Upper lobe of left lung (tissue), 6 donors: ENCODE results near the gene ATG16L1. TPM values are rescaled to one million over a fixed set of nuclear protein-coding genes. Genes with fewer than 3 reads are reported as not detected.

Experiments
- ATAC-seq, 2 donors: fragments of 200-7000 bp; cut with Tn5 transposase; one replicate each; pipeline ENCODE4 v1.9.1; 2022; ENCODE audit warnings: mild to moderate bottlenecking in 2 of 2, moderate library complexity in 2 of 2; ENCODE audit not compliant: low FRiP score in 2 of 2
- DNase-seq, 2 donors: peaks; one replicate each; pipeline ENCODE4 v3.0.0-alpha.2; 2019 to 2020
- H3K27ac ChIP-seq, 4 donors: fragments of 200-600 bp; sonication (generic); one replicate each; pipeline ENCODE4 v1.5.1; 2016 to 2019
- H3K27me3 ChIP-seq, 4 donors: fragments of 200-600 bp; sonication (generic); one replicate each; pipeline ENCODE4 v1.5.1; 2017 to 2019
- H3K36me3 ChIP-seq, 4 donors: fragments of 200-600 bp; sonication (generic); one replicate each; pipeline ENCODE4 v1.5.1; 2016 to 2019
- H3K4me1 ChIP-seq, 4 donors: fragments of 200-600 bp; sonication (generic); one replicate each; pipeline ENCODE4 v1.5.1; 2018 to 2019
- H3K4me3 ChIP-seq, 4 donors: fragments of 200-600 bp; sonication (generic); one replicate each; pipeline ENCODE4 v1.5.1; 2017 to 2019; ENCODE audit warnings: mild to moderate bottlenecking in 2 of 4, moderate library complexity in 1 of 4
- H3K9me3 ChIP-seq, 4 donors: fragments of 200-600 bp; sonication (generic); one replicate each; pipeline ENCODE4 v1.5.1; 2018 to 2019
- CTCF ChIP-seq, 6 experiments: fragments of 450-650 bp in 4 of 6; fragments of 200-600 bp in 2 of 6; sonication (generic) in 2 of 6; IDR thresholded peaks; one replicate each; pipeline ENCODE4 v1.5.1; 2016 to 2019; ENCODE audit warnings: antibody characterized with exemption in 6 of 6
- EP300 ChIP-seq, 4 donors: sonication (generic); formaldehyde crosslinking; IDR thresholded peaks; one replicate each; pipeline ENCODE4 v1.5.1; 2017; ENCODE audit warnings: antibody characterized with exemption in 4 of 4, control low read depth in 2 of 4
- POLR2A ChIP-seq, 4 donors: fragments of 450-650 bp; IDR thresholded peaks; one replicate each; pipeline ENCODE4 v1.5.1; 2016 to 2017; ENCODE audit warnings: antibody characterized with exemption in 4 of 4, mild to moderate bottlenecking in 2 of 4
- POLR2AphosphoS5 ChIP-seq, 2 donors: sonication (generic); formaldehyde crosslinking; IDR thresholded peaks; one replicate each; pipeline ENCODE4 v1.5.1; 2017; ENCODE audit warnings: antibody characterized with exemption in 2 of 2
- WGBS, 2 donors: methylation state at CpG; one replicate each; pipeline ENCODE4 v1.1.5; 2017 to 2018; 5-methylcytosine and 5-hydroxymethylcytosine counted together
- total RNA-seq, 6 donors: library from RNA; depleted of rRNA in 4 of 6; stranded (reverse); fragments of >200 nt in 4 of 6; gene quantifications; one replicate each; pipeline versions ENCODE4 v1.1.0 to v1.2.1, GENCODE V29; 2016 to 2021
- donor health status: DM: no; HTN: no; CAD: no; lungs with moderate emphysema.
- donor health status: DM: no; HTN: yes; CAD: no; lungs with severe emphysema.

The ATG16L1 gene
- total RNA-seq, 6 donors from 2014 or later: 22.8 to 33.3 (median 26.4) TPM

GRCh38 chr2:233326500-233326899 is 75.0 kb downstream of the ATG16L1 start:
- 75 to 93% methylated on average over 7 to 8 of the region's 8 CpGs for WGBS, 2 donors
- Histone ChIP-seq H3K27me3 (no peaks in the 10 kb centered on the region), H3K9me3 (no peaks in the 10 kb centered on the region), H3K4me3 (no peak overlapping the region), H3K36me3 (no peaks in the 10 kb centered on the region), H3K27ac (no peak overlapping the region), H3K4me1 (peaks cover 0 to 7% (median 3%) of the 10 kb centered on the region in 4 donors)
- DNase-seq (no peak), ATAC-seq (no peak)
- no peak for TF ChIP-seq POLR2AphosphoS5 (IDR thresholded peaks at IDR 0.05)
- TF ChIP-seq POLR2A (IDR thresholded peaks at IDR 0.05): no peak
- no peak for TF ChIP-seq EP300 (IDR thresholded peaks at IDR 0.05)
- no peak for TF ChIP-seq CTCF (IDR thresholded peaks at IDR 0.05)

- H3K27me3 ChIP-seq: no peaks in the 10 kb centered on the region
- ATAC-seq: no peak
These were observed 77.4 kb downstream of the ATG16L1 start for GRCh38 chr2:233328922-233329321.

GRCh38 chr2:233329489-233330135 is 78.1 kb downstream of the ATG16L1 start:
- no peak for ATAC-seq
- 74 to 84% methylated on average over 5 to 7 of the region's 7 CpGs for WGBS, 2 donors
- TF ChIP-seq POLR2A (IDR thresholded peaks at IDR 0.05): no peak
- TF ChIP-seq EP300 (IDR thresholded peaks at IDR 0.05): no peak
- no peak for TF ChIP-seq CTCF (IDR thresholded peaks at IDR 0.05)
- no peak for TF ChIP-seq POLR2AphosphoS5 (IDR thresholded peaks at IDR 0.05)

More at GRCh38 chr2:233328922-233329321, 77.4 kb downstream of the ATG16L1 start:
- Histone ChIP-seq H3K36me3 (no peaks in the 10 kb centered on the region), H3K27ac (no peak overlapping the region), H3K4me3 (no peak overlapping the region), H3K9me3 (no peaks in the 10 kb centered on the region), H3K4me1 (peaks cover 0 to 7% (median 5%) of the 10 kb centered on the region in 4 donors)
- 71 to 74% methylated on average over 4 of the region's 4 CpGs for WGBS, 2 donors
- no peak for TF ChIP-seq EP300 (IDR thresholded peaks at IDR 0.05)
- no peak for TF ChIP-seq CTCF (IDR thresholded peaks at IDR 0.05)
- no peak for TF ChIP-seq POLR2AphosphoS5 (IDR thresholded peaks at IDR 0.05)
- no peak for TF ChIP-seq POLR2A (IDR thresholded peaks at IDR 0.05)
- no peak for DNase-seq

GRCh38 chr2:233331536-233331935 is 80.1 kb downstream of the ATG16L1 start:
- Histone ChIP-seq H3K4me1 (peaks cover 0 to 7% (median 5%) of the 10 kb centered on the region in 4 donors), H3K27ac (peak overlapping the region; percentile 69 to 85 (median 81)), H3K4me3 (no peak overlapping the region), H3K36me3 (no peaks in the 10 kb centered on the region), H3K27me3 (no peaks in the 10 kb centered on the region), H3K9me3 (no peaks in the 10 kb centered on the region)
- peak in 2 of 4 donors; percentile 11 to 25 for TF ChIP-seq POLR2A (IDR thresholded peaks at IDR 0.05)
- peak; percentile 59 to 70 for TF ChIP-seq POLR2AphosphoS5 (IDR thresholded peaks at IDR 0.05)
- no peak for TF ChIP-seq EP300 (IDR thresholded peaks at IDR 0.05)
- no peak for TF ChIP-seq CTCF (IDR thresholded peaks at IDR 0.05)
- WGBS, 2 donors: 54 to 78% methylated on average over 15 of the region's 15 CpGs
- DNase-seq: peak in 1 of 2 donors; percentile 91
- ATAC-seq: peak; percentile 74 to 87

More at GRCh38 chr2:233329489-233330135, 78.1 kb downstream of the ATG16L1 start:
- no peak for DNase-seq
- H3K27ac ChIP-seq: no peak overlapping the region
- no peaks in the 10 kb centered on the region for H3K36me3 ChIP-seq
- H3K27me3 ChIP-seq: no peaks in the 10 kb centered on the region
- peaks cover 0 to 7% (median 5%) of the 10 kb centered on the region in 4 donors for H3K4me1 ChIP-seq
- H3K9me3 ChIP-seq: no peaks in the 10 kb centered on the region
- H3K4me3 ChIP-seq: no peak overlapping the region

GRCh38 chr2:233332125-233332524 is 80.7 kb downstream of the ATG16L1 start:
- Histone ChIP-seq H3K36me3 (no peaks in the 10 kb centered on the region), H3K27ac (peak overlapping the region; percentile 50 to 85 (median 78)), H3K4me3 (no peak overlapping the region), H3K9me3 (no peaks in the 10 kb centered on the region), H3K4me1 (peaks cover 0 to 7% (median 5%) of the 10 kb centered on the region in 4 donors), H3K27me3 (no peaks in the 10 kb centered on the region)
- no peak for TF ChIP-seq CTCF (IDR thresholded peaks at IDR 0.05)
- no peak for TF ChIP-seq EP300 (IDR thresholded peaks at IDR 0.05)
- no peak for TF ChIP-seq POLR2A (IDR thresholded peaks at IDR 0.05)
- TF ChIP-seq POLR2AphosphoS5 (IDR thresholded peaks at IDR 0.05): no peak
- DNase-seq: no peak
- no peak for ATAC-seq
- WGBS, 2 donors: 86 to 87% methylated on average over 4 of the region's 4 CpGs
